BJ (cell line): ENCODE data around the gene ASZ1. TPM values are rescaled to one million over a fixed set of nuclear protein-coding genes. Genes with fewer than 3 reads are reported as not detected.

Source experiments
- CTCF ChIA-PET: fragments of 350-600 bp; formaldehyde crosslinking; extraction: SDS; loops from one replicate; lab custom pipeline; 2021; ENCODE audit warnings: antibody characterized with exemption, inconsistent platforms; lab: Yijun Ruan, JAX
- POLR2A ChIA-PET: fragments of 300-600 bp; sonication (Branson Sonifier 250); formaldehyde crosslinking; extraction: SDS; loops from one replicate; lab custom pipeline; 2021; ENCODE audit warnings: antibody characterized with exemption; lab: Charles Lee
- DNase-seq: peaks from one replicate; pipeline ENCODE4 v3.0.0-alpha.2; 2011; ENCODE audit warnings: low read depth
- H3K27me3 ChIP-seq: 2 replicates; pipeline ENCODE4 v1.6.0; 2011; ENCODE audit warnings: low read length; ENCODE audit not compliant: control insufficient read depth, insufficient read depth
- H3K36me3 ChIP-seq: 2 replicates; pipeline ENCODE4 v1.5.1; 2011; ENCODE audit warnings: low read length; ENCODE audit not compliant: control insufficient read depth, insufficient read depth
- H3K4me3 ChIP-seq: 2 replicates; pipeline ENCODE4 v1.5.1; 2011; ENCODE audit warnings: low read depth, mild to moderate bottlenecking, control low read depth, low read length
- polyA plus RNA-seq: library from polyadenylated mRNA; depleted of rRNA; stranded (reverse); fragments of >200 nt; gene quantifications from 2 replicates; pipeline ENCODE4 v1.2.3, GENCODE V29; 2011
- TF ChIP-seq, protein P1 (sequence below): IDR thresholded peaks from 2 replicates; pipeline ENCODE4 v1.5.1; 2011; ENCODE audit warnings: low read depth, mild to moderate bottlenecking, control low read depth, inconsistent platforms, low read length, moderate library complexity; ENCODE audit not compliant: insufficient read depth

ASZ1 gene
- polyA plus RNA-seq, 1 experiment, result not detected

DNA sequence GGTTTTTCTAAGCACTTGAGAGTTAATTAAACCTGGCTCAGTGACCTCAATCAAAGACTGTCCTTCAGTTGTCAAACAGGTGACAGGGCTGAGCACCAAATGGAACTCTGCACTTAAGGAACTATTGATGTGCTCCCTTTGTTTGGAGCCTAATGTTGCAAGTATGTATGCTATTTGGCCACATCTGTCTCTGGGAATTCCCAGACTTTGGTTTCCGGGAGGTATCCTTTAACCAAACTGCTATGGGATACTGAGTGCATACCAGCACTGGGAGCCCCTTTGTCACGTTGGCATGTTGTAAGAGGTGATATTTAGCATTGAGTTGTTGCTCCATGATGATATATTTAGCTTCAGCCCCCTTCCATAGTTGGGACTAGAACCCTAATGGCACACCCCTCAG, 25.2 kb downstream of the ASZ1 start:
- Histone ChIP-seq H3K27me3 (no peaks in the 10 kb centered on the region), H3K36me3 (no peaks in the 10 kb centered on the region), H3K4me3 (no peak overlapping the region)
- ChIA-PET POLR2A (no interaction called here), CTCF (interaction anchor here (0.7 to 1.5 kb wide), 3 partner anchors 9 to 1811 kb away, joined by 3 to 4 read pairs (median 4); no protein-coding TSS in a partner anchor)
- DNase-seq, result no peak
- TF ChIP-seq, protein P1, sequence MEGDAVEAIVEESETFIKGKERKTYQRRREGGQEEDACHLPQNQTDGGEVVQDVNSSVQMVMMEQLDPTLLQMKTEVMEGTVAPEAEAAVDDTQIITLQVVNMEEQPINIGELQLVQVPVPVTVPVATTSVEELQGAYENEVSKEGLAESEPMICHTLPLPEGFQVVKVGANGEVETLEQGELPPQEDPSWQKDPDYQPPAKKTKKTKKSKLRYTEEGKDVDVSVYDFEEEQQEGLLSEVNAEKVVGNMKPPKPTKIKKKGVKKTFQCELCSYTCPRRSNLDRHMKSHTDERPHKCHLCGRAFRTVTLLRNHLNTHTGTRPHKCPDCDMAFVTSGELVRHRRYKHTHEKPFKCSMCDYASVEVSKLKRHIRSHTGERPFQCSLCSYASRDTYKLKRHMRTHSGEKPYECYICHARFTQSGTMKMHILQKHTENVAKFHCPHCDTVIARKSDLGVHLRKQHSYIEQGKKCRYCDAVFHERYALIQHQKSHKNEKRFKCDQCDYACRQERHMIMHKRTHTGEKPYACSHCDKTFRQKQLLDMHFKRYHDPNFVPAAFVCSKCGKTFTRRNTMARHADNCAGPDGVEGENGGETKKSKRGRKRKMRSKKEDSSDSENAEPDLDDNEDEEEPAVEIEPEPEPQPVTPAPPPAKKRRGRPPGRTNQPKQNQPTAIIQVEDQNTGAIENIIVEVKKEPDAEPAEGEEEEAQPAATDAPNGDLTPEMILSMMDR, result no peak

DNA sequence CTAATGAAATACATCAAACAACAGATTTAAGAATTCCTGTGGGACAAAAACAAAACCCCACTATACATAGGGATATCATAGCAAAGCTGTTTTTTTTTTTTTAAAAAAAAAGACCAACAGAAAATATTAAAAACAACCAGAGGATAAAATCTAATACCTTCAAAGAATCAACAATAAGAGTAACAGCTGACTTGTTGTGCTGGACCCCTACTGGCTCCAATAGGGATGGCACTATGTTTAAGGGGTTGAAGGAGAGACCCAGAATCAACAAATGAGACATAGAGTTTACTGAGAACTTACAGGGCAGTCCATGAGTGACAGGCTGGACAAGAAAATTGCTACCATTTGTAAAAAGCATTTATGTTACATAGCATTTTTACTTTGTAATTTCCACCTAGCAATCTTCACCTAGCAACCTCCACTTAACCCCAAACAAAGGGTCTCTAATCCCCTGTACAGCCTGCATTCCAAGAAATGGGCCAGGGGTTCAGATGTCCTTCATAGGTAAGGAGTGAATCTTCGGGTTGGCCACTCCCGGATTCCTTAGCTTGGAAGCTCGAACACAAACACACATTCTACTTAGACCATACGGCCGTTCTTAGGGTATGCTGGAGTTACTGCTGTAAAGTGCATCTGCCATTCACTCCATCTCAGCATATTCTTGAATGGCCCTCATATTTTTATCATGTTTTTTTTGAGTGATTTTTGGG, 25.8 kb downstream of the ASZ1 start:
- CTCF ChIA-PET, result interaction anchor here (1.3 to 1.6 kb wide), 4 partner anchors 10 to 316 kb away, joined by 4 to 7 read pairs (median 4); no protein-coding TSS in a partner anchor
- Histone ChIP-seq H3K36me3 (no peaks in the 10 kb centered on the region), H3K27me3 (no peaks in the 10 kb centered on the region), H3K4me3 (no peak overlapping the region)
- TF ChIP-seq, protein P1, result peak; percentile 37; the same call in 1 of the 2 replicates
- POLR2A ChIA-PET, result no interaction called here
- no peak for DNase-seq

DNA sequence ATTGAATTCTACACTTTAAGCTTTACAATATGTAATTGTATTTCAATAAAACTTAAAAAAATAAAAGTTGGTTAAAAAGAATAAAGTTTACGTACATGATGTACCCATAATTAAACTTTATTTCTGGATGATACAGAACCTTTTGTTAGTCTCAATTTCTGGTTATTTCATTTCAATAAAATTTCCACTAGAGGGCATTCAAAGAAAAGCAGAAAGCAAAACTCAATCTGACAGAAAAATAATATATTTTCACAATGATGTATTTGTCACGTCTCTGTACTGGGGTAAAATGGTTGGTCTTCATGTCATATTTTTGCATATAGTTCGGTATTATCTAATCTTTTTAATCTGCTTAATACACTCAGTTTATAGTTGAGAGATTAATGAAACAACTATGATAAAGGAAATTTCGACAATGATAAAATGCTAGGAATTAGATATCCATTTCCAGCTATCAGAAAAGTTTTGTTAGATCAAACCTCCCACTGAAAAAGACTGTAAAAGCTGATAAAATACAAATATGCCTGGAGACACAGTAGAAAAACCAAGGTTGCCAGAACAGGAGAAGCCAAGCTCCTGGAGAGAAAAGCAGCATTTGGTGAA, 27.4 kb downstream of the ASZ1 start:
- Histone ChIP-seq H3K27me3 (no peaks in the 10 kb centered on the region), H3K4me3 (no peak overlapping the region), H3K36me3 (no peaks in the 10 kb centered on the region)
- ChIA-PET POLR2A (no interaction called here), CTCF (interaction anchor here (0.6 to 2.2 kb wide), 10 partner anchors 11 to 1203 kb away, joined by 3 to 7 read pairs (median 4); no protein-coding TSS in a partner anchor)
- no peak for DNase-seq
- TF ChIP-seq, protein P1, result peak; percentile 46

DNA sequence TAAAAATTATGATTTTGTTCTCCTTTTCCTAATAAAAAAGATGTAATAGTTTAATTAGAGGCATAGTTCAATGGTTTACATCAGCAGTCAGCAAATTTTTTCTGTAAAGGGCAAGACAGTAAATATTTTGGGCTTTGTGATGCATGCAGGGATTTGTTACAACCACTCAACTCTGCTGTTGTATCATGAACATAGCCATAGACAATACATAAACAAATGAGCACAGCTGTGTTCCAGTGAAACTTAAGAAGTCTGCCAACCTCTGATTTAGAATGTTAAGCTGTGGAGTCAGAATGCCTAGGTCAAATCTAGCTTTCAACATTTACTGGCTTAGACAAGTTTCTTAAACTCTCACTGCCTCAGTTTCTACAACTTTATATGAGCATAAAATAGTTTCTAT, 31.6 kb downstream of the ASZ1 start:
- no peak overlapping the region for H3K4me3 ChIP-seq
- no peak for DNase-seq
- TF ChIP-seq, protein P1, result no peak
- no peaks in the 10 kb centered on the region for H3K27me3 ChIP-seq
- H3K36me3 ChIP-seq, result no peaks in the 10 kb centered on the region
- CTCF ChIA-PET, result interaction anchor here (0.9 to 1.2 kb wide), 4 partner anchors 10 to 320 kb away, joined by 3 to 4 read pairs (median 3); no protein-coding TSS in a partner anchor
- POLR2A ChIA-PET, result no interaction called here

DNA sequence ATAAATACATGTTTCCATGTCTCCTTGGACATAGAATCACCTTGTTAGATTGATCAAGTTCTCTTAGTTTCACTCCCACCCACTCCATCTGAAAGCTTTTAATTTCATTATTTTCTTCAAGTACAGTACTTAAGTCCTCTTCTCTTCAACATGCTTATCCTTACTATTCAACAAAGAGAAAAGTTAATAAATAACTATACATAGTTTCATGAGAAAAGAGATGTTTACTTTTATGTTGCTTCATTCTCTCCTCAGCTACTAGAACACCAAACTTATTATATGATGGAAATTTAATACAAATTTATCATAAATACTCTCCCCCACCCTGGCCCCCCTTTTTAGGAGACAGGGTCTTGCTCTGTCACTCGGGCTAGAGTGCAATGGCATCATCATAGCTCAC, 33.5 kb downstream of the ASZ1 start:
- TF ChIP-seq, protein P1, result no peak
- Histone ChIP-seq H3K36me3 (no peaks in the 10 kb centered on the region), H3K4me3 (no peak overlapping the region), H3K27me3 (no peaks in the 10 kb centered on the region)
- POLR2A ChIA-PET, result no interaction called here
- CTCF ChIA-PET, result no interaction called here
- DNase-seq, result no peak
